Measurements from ENCODE around the gene SUFU.

Gene SUFU

DNA sequence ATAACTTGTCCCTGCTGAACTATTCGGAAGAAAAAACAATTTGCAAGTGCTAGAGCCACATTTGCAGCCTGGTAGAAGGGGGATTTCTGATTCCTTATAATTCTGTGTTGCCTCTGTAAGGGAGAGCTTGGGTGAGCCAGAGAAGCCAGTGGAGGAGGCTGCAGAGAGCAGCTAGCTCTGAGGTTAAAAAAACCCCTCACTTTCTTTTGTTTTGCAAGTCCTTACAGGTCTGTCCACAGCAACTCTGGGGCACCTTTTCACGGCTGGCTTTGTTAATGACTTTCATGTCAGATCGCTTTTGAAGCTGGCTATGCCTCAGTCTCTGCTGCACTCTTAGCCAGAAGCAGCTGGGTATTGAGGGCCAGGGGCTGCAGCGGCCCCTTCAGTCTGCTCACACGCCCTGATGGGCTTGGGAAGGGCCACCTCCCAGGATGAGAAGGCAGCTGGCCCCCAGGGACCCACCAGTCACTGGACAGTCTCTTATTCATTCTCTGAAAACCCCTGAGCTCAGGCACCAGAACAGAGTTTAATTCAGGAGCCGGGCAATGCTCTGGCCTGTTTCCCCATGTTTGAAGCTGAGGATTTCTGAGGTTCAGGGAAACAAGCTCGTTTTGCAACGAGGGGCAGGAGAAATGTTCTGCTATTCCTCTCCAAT lies 171.4 kb downstream of the SUFU start:
- no peak for DNase-seq

DNA sequence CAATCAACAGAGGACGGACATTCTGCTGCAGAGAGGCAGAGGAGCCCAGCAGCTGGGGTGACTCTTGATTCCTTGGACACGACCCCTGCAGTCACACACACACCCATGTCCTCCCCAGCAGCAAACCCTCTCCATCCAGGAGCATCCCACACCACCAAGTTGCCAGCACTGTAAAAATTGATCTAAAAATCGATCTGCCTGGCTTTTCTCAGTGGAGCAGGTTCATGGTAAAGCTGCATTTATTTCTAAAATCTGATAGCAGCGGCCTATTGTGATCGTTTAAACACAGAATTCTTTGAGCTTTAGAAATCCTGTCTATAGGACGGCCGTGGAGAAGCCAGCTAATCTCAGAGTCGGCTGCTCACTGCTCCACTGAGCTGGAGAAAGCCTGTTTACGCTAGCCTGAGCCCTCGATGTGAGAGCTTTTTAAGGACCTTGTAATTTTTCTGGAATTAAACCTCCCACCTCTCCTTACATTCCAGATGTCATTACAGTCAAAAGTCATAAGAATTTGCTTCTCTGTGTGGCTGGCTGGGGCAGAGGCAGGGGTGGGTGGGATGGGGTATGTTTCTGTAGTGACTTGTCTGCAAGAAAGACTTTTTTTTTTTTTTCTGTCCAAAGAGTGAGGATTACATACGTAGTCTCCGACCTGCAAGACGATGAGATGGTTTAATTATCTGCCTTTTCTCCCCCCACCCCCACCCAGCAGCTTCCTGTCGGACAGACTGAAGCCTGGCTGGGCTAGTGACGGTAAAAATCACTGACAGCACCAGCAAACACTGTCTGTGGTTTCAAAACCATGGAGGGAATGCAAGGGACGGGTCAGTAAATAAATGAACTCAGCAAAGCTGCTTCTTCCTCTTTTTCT lies 172.1 kb downstream of the SUFU start:
- no peak for DNase-seq

- DNase-seq: no peak
These were observed 173.0 kb downstream of the SUFU start for GRCh38 chr10:102676534-102677315.

- no peak for DNase-seq
These were observed 173.7 kb downstream of the SUFU start for GRCh38 chr10:102677331-102678067.

DNA sequence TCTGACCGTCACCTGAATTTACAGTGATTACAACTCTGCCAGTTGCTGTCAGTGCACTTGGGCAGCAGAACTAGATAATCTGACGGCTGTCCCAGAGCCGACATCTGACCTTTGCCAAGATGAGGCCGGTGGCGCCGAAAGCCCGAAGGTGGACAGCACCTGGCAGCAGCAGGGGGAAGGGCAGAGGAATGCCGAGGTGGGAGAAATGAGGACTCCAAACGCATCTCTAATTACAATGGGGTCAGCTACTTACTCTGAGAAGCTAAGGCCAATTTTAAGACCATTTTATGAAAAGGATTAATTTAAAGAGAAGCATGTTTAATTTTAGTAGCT lies 174.3 kb downstream of the SUFU start:
- DNase-seq: no peak

GRCh38 chr10:102678842-102679289 lies 175.1 kb downstream of the SUFU start:
- DNase-seq: no peak

- no peak for DNase-seq
These were observed 175.8 kb downstream of the SUFU start for GRCh38 chr10:102679596-102679995.

DNA sequence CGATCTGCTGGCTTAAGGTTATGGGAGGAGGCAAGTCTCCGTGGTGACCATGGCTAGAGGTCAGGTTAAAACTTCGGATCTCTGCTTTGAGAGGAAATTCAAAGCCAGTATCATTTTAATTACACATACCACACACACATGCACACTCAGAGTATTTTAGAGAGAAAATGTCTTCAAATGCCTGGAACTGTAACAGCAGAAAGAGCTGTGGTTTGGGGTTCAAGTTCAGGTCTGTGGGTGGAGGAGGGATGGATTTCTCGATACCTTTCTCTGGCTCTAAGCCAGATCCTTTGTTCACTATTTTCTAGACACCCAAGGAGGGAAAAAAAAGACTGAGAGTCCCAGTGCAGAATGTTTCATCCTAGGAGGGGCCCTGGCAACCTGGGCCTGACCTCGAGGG lies 177.9 kb downstream of the SUFU start:
- no peak for DNase-seq

GRCh38 chr10:102682416-102682815 lies 178.6 kb downstream of the SUFU start:
- DNase-seq: no peak

DNA sequence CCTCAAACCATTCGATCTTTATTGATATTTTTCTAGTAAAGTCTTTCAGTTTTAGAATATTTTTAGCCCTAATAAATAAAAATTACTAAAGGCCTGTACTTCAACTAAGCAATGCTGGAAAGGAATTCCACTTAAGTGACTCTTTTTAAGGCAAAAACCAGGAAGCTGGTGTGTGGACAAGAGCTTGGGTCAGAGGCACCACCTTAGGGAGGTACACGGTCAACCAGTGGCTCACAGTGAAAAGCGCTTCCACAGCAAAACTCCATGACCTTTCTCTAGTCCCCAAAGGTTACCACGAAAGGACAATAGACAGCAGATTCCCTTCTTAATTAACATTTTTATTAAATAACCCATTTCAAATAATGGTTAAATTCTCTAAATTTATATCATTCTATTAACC lies 179.2 kb downstream of the SUFU start:
- no peak for DNase-seq
